Testis (tissue), 3 donors: Measurements from ENCODE around the gene KCNJ15. TPM values are rescaled to one million over a fixed set of nuclear protein-coding genes. Genes with fewer than 3 reads are reported as not detected.

Experiments
- DNase-seq: peaks from one replicate; pipeline ENCODE4 v3.0.0-alpha.2; 2019
- H3K27ac ChIP-seq, 2 donors: fragments of 200-600 bp; sonication (generic); one replicate each; pipeline ENCODE4 v1.5.1; 2019
- H3K27me3 ChIP-seq: fragments of 200-600 bp; sonication (generic); one replicate; pipeline ENCODE4 v1.5.1; 2019
- H3K36me3 ChIP-seq: fragments of 200-600 bp; sonication (generic); one replicate; pipeline ENCODE4 v1.5.1; 2017; ENCODE audit warnings: low read depth; ENCODE audit errors: missing control alignments
- H3K4me1 ChIP-seq: fragments of 200-600 bp; sonication (generic); one replicate; pipeline ENCODE4 v1.5.1; 2019
- H3K4me3 ChIP-seq, 2 donors: fragments of 200-600 bp; sonication (generic); one replicate each; pipeline ENCODE4 v1.5.1; 2017 to 2019
- H3K9me3 ChIP-seq: fragments of 200-600 bp; sonication (generic); one replicate; pipeline ENCODE4 v1.5.1; 2017
- CTCF ChIP-seq, 3 experiments: fragments of 450-650 bp in 2 of 3; fragments of 200-600 bp in 1 of 3; sonication (generic) in 1 of 3; IDR thresholded peaks; one replicate each; pipeline ENCODE4 v1.5.1; 2016 to 2019; ENCODE audit warnings: antibody characterized with exemption in 3 of 3, mild to moderate bottlenecking in 2 of 3, moderate library complexity in 1 of 3
- POLR2A ChIP-seq: fragments of 450-650 bp; IDR thresholded peaks from one replicate; pipeline ENCODE4 v1.6.1; 2017; ENCODE audit warnings: antibody characterized with exemption, mild to moderate bottlenecking, moderate library complexity
- WGBS, 2 donors: methylation state at CpG; one replicate each; pipeline ENCODE4 v1.1.5; 2018; 5-methylcytosine and 5-hydroxymethylcytosine counted together
- intact Hi-C: fragments of 100-400 bp; cut with DNase I; formaldehyde crosslinking; loops from one replicate; pipeline ENCODE4 v1.15.1; 2023; ENCODE audit warnings: low total_unique reads
- polyA plus RNA-seq: library from polyadenylated mRNA; stranded (reverse); fragments of 350-450 nt; fragmentation: Illumina TruSeq; extraction: RNeasy Lipid Tissue Mini Kit (QIAGEN cat#74804); gene quantifications from one replicate; pipeline ENCODE4 v1.2.3, GENCODE V29; 2014; ENCODE audit warnings: low read depth, low replicate concordance; ENCODE audit not compliant: insufficient read depth
- total RNA-seq, 2 donors: library from RNA; depleted of rRNA; stranded (reverse); fragments of >200 nt; gene quantifications; one replicate each; pipeline ENCODE4 v1.2.3, GENCODE V29; 2016

The KCNJ15 gene
- total and polyA plus RNA-seq, 3 donors from 2014 or later: 4.9 to 13.0 (median 6.4) TPM

GRCh38 chr21:38321568-38321967 is 64.8 kb downstream of the KCNJ15 start:
- Histone ChIP-seq H3K27me3 (no peaks in the 10 kb centered on the region), H3K36me3 (no peaks in the 10 kb centered on the region), H3K9me3 (no peaks in the 10 kb centered on the region), H3K4me1 (no peaks in the 10 kb centered on the region), H3K4me3 (no peak overlapping the region), H3K27ac (no peak overlapping the region)
- no peak for DNase-seq
- 81 to 85% methylated on average over 6 of the region's 6 CpGs for WGBS, 2 donors
- intact Hi-C loops: no loop called here
- TF ChIP-seq POLR2A (no peak), CTCF (IDR thresholded peaks at IDR 0.05) (no peak)

- intact Hi-C loops: no loop called here
- H3K27me3 ChIP-seq: no peaks in the 10 kb centered on the region
- no peak for DNase-seq
- no peaks in the 10 kb centered on the region for H3K9me3 ChIP-seq
- TF ChIP-seq POLR2A (no peak), CTCF (IDR thresholded peaks at IDR 0.05) (no peak)
- H3K36me3 ChIP-seq: no peaks in the 10 kb centered on the region
- WGBS, 2 donors: 89 to 92% methylated on average over 8 of the region's 8 CpGs
- no peak overlapping the region for H3K4me3 ChIP-seq
- H3K27ac ChIP-seq: no peak overlapping the region
- peaks cover 3% of the 10 kb centered on the region for H3K4me1 ChIP-seq
These were observed 65.6 kb downstream of the KCNJ15 start for GRCh38 chr21:38322311-38322950.

- Histone ChIP-seq H3K4me3 (no peak overlapping the region), H3K27me3 (no peaks in the 10 kb centered on the region), H3K9me3 (no peaks in the 10 kb centered on the region), H3K36me3 (no peaks in the 10 kb centered on the region), H3K4me1 (peaks cover 3% of the 10 kb centered on the region), H3K27ac (no peak overlapping the region)
- intact Hi-C loops: no loop called here
- 34 to 57% methylated on average over 5 of the region's 5 CpGs for WGBS, 2 donors
- no peak for DNase-seq
- TF ChIP-seq POLR2A (no peak), CTCF (IDR thresholded peaks at IDR 0.05) (no peak)
These were observed 67.1 kb downstream of the KCNJ15 start for GRCh38 chr21:38323721-38324531.

- 88% methylated on average over 2 of the region's 2 CpGs for WGBS, 2 donors
- TF ChIP-seq POLR2A (no peak), CTCF (IDR thresholded peaks at IDR 0.05) (no peak)
- Histone ChIP-seq H3K4me3 (no peak overlapping the region), H3K9me3 (no peaks in the 10 kb centered on the region), H3K36me3 (no peaks in the 10 kb centered on the region), H3K27ac (no peak overlapping the region), H3K4me1 (peaks cover 3% of the 10 kb centered on the region), H3K27me3 (no peaks in the 10 kb centered on the region)
- intact Hi-C loops: no loop called here
- DNase-seq: no peak
These were observed 68.4 kb downstream of the KCNJ15 start for GRCh38 chr21:38325216-38325615.
